IPS-18a (cell line): ENCODE data around the gene LZTS2.

Source experiments
- H3K27ac ChIP-seq: one replicate; pipeline ENCODE4 v1.5.1; 2013; ENCODE audit warnings: low read length
- H3K27me3 ChIP-seq: one replicate; pipeline ENCODE4 v1.6.1; 2013; ENCODE audit warnings: mild to moderate bottlenecking, low read length; ENCODE audit not compliant: control insufficient read depth, insufficient read depth
- H3K36me3 ChIP-seq: one replicate; pipeline ENCODE4 v1.6.1; 2013; ENCODE audit warnings: low read depth, low read length; ENCODE audit not compliant: control insufficient read depth
- H3K4me1 ChIP-seq: one replicate; pipeline ENCODE4 v1.6.1; 2013; ENCODE audit warnings: low read depth, low read length; ENCODE audit not compliant: control insufficient read depth
- H3K4me3 ChIP-seq: one replicate; pipeline ENCODE4 v1.5.1; 2013; ENCODE audit warnings: low read length
- H3K9ac ChIP-seq: one replicate; pipeline ENCODE4 v1.6.1; 2013; ENCODE audit warnings: mild to moderate bottlenecking, low read length, moderate library complexity
- H3K9me3 ChIP-seq: one replicate; pipeline ENCODE4 v1.6.1; 2013; ENCODE audit warnings: low read depth, low read length; ENCODE audit not compliant: control insufficient read depth

LZTS2 gene

GRCh38 chr10:100993986-100994708 is 5.5 kb upstream of the LZTS2 start:
- H3K9ac ChIP-seq, result no peak overlapping the region
- H3K4me3 ChIP-seq, result no peak overlapping the region
- peaks cover 12% of the 10 kb centered on the region for H3K4me1 ChIP-seq
- no peaks in the 10 kb centered on the region for H3K27me3 ChIP-seq
- no peaks in the 10 kb centered on the region for H3K9me3 ChIP-seq
- H3K27ac ChIP-seq, result no peak overlapping the region
- H3K36me3 ChIP-seq, result peaks cover 44% of the 10 kb centered on the region

GRCh38 chr10:100995181-100995580 is 4.4 kb upstream of the LZTS2 start:
- H3K36me3 ChIP-seq, result peaks cover 35% of the 10 kb centered on the region
- peaks cover 12% of the 10 kb centered on the region for H3K4me1 ChIP-seq
- no peak overlapping the region for H3K27ac ChIP-seq
- H3K27me3 ChIP-seq, result no peaks in the 10 kb centered on the region
- H3K4me3 ChIP-seq, result no peak overlapping the region
- no peaks in the 10 kb centered on the region for H3K9me3 ChIP-seq
- H3K9ac ChIP-seq, result no peak overlapping the region

GRCh38 chr10:100996678-100997359 is 2.8 kb upstream of the LZTS2 start:
- H3K27ac ChIP-seq, result peak overlapping the region; percentile 21
- peaks cover 21% of the 10 kb centered on the region for H3K4me1 ChIP-seq
- no peaks in the 10 kb centered on the region for H3K9me3 ChIP-seq
- H3K27me3 ChIP-seq, result no peaks in the 10 kb centered on the region
- H3K36me3 ChIP-seq, result peaks cover 21% of the 10 kb centered on the region
- peak overlapping the region; percentile 85 for H3K9ac ChIP-seq
- H3K4me3 ChIP-seq, result peak overlapping the region; percentile 78

- Histone ChIP-seq H3K27ac (peak overlapping the region; percentile 21), H3K36me3 (peaks cover 22% of the 10 kb centered on the region), H3K4me1 (peaks cover 21% of the 10 kb centered on the region), H3K9ac (peak overlapping the region; percentile 85), H3K9me3 (no peaks in the 10 kb centered on the region), H3K4me3 (peak overlapping the region; percentile 78), H3K27me3 (no peaks in the 10 kb centered on the region)
Measured at GRCh38 chr10:100997360-100998182, 2.0 kb upstream of the LZTS2 start.

GRCh38 chr10:100998183-100998990 is 1.2 kb upstream of the LZTS2 start:
- H3K4me1 ChIP-seq, result peaks cover 21% of the 10 kb centered on the region
- H3K27me3 ChIP-seq, result no peaks in the 10 kb centered on the region
- peak overlapping the region; percentile 85 for H3K9ac ChIP-seq
- H3K27ac ChIP-seq, result peak overlapping the region; percentile 44
- peak overlapping the region; percentile 78 for H3K4me3 ChIP-seq
- peaks cover 23% of the 10 kb centered on the region for H3K36me3 ChIP-seq
- H3K9me3 ChIP-seq, result no peaks in the 10 kb centered on the region

GRCh38 chr10:100998991-100999741 is 442 bp upstream of the LZTS2 start:
- H3K4me1 ChIP-seq, result peaks cover 21% of the 10 kb centered on the region
- H3K4me3 ChIP-seq, result peak overlapping the region; percentile 78

GRCh38 chr10:101000127-101000914 is 713 bp downstream of the LZTS2 start:
- Histone ChIP-seq H3K36me3 (peaks cover 19% of the 10 kb centered on the region), H3K4me1 (peaks cover 21% of the 10 kb centered on the region), H3K9ac (peak overlapping the region; percentile 93), H3K27ac (peak overlapping the region; percentile 71), H3K9me3 (no peaks in the 10 kb centered on the region), H3K4me3 (peak overlapping the region; percentile 95), H3K27me3 (no peaks in the 10 kb centered on the region)

More at GRCh38 chr10:100998991-100999741, 442 bp upstream of the LZTS2 start:
- Histone ChIP-seq H3K36me3 (peaks cover 22% of the 10 kb centered on the region), H3K27me3 (no peaks in the 10 kb centered on the region), H3K9ac (peak overlapping the region; percentile 85), H3K9me3 (no peaks in the 10 kb centered on the region), H3K27ac (peak overlapping the region; percentile 44)

- Histone ChIP-seq H3K9me3 (no peaks in the 10 kb centered on the region), H3K27ac (no peak overlapping the region), H3K4me1 (peaks cover 21% of the 10 kb centered on the region), H3K4me3 (peak overlapping the region; percentile 95), H3K9ac (peak overlapping the region; percentile 93), H3K27me3 (no peaks in the 10 kb centered on the region), H3K36me3 (peaks cover 26% of the 10 kb centered on the region)
Measured at GRCh38 chr10:101000915-101001658, 1.5 kb downstream of the LZTS2 start.

GRCh38 chr10:101001659-101002035 is 2.0 kb downstream of the LZTS2 start:
- no peaks in the 10 kb centered on the region for H3K9me3 ChIP-seq
- no peak overlapping the region for H3K9ac ChIP-seq
- H3K27me3 ChIP-seq, result no peaks in the 10 kb centered on the region
- no peak overlapping the region for H3K4me3 ChIP-seq
- H3K36me3 ChIP-seq, result peaks cover 30% of the 10 kb centered on the region
- H3K27ac ChIP-seq, result no peak overlapping the region
- peaks cover 16% of the 10 kb centered on the region for H3K4me1 ChIP-seq
